ENCODE measurements around the gene PSRC1. TPM values are rescaled to one million over a fixed set of nuclear protein-coding genes. Genes with fewer than 3 reads are reported as not detected.
A peak's percentile ranks its signal among the peaks of the same experiment; 100 is the strongest.

Gene PSRC1
- total RNA-seq, 5 donors from 2014 or later (not counting 1 experiment from before 2014, with no cell fraction given): 0.35 to 1.6 (median 0.72) TPM

DNA sequence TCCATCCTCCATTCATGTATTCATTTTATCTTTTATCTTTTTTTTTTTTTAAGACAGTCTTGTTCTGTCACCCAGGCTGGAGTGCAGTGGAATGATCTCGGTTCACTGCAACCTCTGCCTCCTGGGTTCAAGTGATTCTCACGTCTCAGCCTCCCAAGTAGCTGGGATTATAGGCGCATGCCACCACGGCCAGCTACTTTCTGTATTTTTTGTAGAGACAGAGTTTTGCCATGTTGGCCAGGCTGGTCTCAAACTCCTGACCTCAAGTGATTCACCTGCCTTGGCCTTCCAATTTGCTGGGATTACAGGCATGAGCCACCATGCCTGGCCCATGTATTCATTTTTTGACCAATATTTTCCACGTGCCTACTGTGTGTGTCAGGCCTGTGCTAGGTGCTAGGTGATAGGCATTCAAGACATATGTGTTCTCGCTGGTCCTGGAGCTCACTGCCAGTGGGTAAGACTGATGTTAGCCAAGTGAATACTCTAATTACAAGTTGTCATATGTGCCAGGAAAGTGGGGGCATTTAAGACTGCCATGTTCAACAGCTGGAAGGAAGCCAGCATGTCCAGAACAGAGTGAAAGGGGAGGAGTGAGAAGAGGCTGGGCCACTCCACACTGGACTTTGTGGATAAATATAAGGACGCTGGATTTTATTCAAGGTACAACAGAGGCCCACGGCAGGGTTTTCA lies 38.9 kb downstream of the PSRC1 start:
- Histone ChIP-seq H3K36me3 (ENCODE audit: control insufficient read depth in 2 of 2, extremely low read depth in 1 of 2, insufficient read depth in 1 of 2, low read length in 1 of 2) (peaks cover 0 to 4% of the 10 kb centered on the region in 2 donors), H3K9me3 (no peaks in the 10 kb centered on the region), H3K4me1 (ENCODE audit: control insufficient read depth in 1 of 2, extremely low read depth in 1 of 2, insufficient read depth in 2 of 2, low read length in 2 of 2) (peaks cover 0 to 25% of the 10 kb centered on the region in 2 experiments), H3K27me3 (replicated peaks in 1 of 2; ENCODE audit: control insufficient read depth in 2 of 2, extremely low read depth in 1 of 2, insufficient read depth in 2 of 2, low read length in 1 of 2) (peaks cover 0 to 45% of the 10 kb centered on the region in 2 experiments), H3K4me3 (ENCODE audit: control insufficient read depth in 1 of 2, extremely low read depth in 1 of 2, low read length in 1 of 2) (no peak overlapping the region), H3K27ac (ENCODE audit: low read length) (no peak overlapping the region)
- WGBS (ENCODE audit: insufficient coverage): 95% methylated on average over 5 of the region's 8 CpGs
- Mint-ChIP-seq H3K4me1 (peaks cover 21 to 28% (median 26%) of the 10 kb centered on the region in 3 donors), H3K27ac (no peak overlapping the region), H3K9me3 (no peaks in the 10 kb centered on the region), H3K4me3 (no peak overlapping the region), H3K36me3 (peaks cover 1% of the 10 kb centered on the region), H3K27me3 (peaks cover 6 to 7% of the 10 kb centered on the region in 2 donors)
- ATAC-seq (replicated peaks in 1 of 4): no peak
- DNase-seq: peak in 1 of 35 experiments; percentile 10
- ChIA-PET POLR2A (interaction anchor here in 1 of 2 donors (0.9 kb wide), 1 partner anchor 19 kb away, joined by 7 read pairs; no protein-coding TSS in a partner anchor), CTCF (interaction anchor here in 1 of 2 donors (1.1 kb wide), 1 partner anchor 241 kb away, joined by 3 read pairs; no protein-coding TSS in a partner anchor)

DNA sequence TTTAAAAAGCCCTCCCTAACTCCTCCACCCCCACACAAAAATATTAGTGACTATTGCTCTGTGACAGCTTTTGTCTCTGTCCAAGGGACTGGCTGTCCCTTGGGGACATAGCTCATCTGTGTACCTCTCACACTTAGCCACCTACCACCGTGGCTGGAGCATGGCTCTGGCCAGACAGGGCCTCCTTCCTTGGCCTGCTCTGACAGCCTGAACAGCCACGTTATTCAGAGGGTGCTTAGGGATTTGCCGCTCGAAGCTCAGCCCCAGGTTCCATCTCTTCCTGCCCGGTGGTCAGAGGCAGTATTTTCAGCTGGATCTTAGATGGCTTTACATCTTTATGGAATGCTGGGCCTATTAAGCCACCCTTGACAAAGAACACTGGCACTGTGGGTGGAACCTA lies 39.7 kb downstream of the PSRC1 start:
- DNase-seq: no peak
- Histone ChIP-seq H3K4me3 (ENCODE audit: control insufficient read depth in 1 of 2, extremely low read depth in 1 of 2, low read length in 1 of 2) (no peak overlapping the region), H3K4me1 (ENCODE audit: control insufficient read depth in 1 of 2, extremely low read depth in 1 of 2, insufficient read depth in 2 of 2, low read length in 2 of 2) (peaks cover 0 to 20% of the 10 kb centered on the region in 2 experiments), H3K27me3 (replicated peaks in 1 of 2; ENCODE audit: control insufficient read depth in 2 of 2, extremely low read depth in 1 of 2, insufficient read depth in 2 of 2, low read length in 1 of 2) (peaks cover 0 to 37% of the 10 kb centered on the region in 2 experiments), H3K36me3 (ENCODE audit: control insufficient read depth in 2 of 2, extremely low read depth in 1 of 2, insufficient read depth in 1 of 2, low read length in 1 of 2) (peaks cover 0 to 10% of the 10 kb centered on the region in 2 donors), H3K9me3 (no peaks in the 10 kb centered on the region), H3K27ac (ENCODE audit: low read length) (no peak overlapping the region)
- ChIA-PET POLR2A (interaction anchor here in 1 of 2 donors (0.9 kb wide), 1 partner anchor 19 kb away, joined by 7 read pairs; no protein-coding TSS in a partner anchor), CTCF (no interaction called here)
- no peak for ATAC-seq (replicated peaks in 1 of 4)
- Mint-ChIP-seq H3K36me3 (peaks cover 6% of the 10 kb centered on the region), H3K27me3 (peaks cover 6 to 7% of the 10 kb centered on the region in 2 donors), H3K9me3 (no peaks in the 10 kb centered on the region), H3K27ac (no peak overlapping the region), H3K4me1 (peaks cover 21 to 28% (median 25%) of the 10 kb centered on the region in 3 donors), H3K4me3 (no peak overlapping the region)
- 71% methylated on average over 2 of the region's 5 CpGs for WGBS (ENCODE audit: insufficient coverage)

DNA sequence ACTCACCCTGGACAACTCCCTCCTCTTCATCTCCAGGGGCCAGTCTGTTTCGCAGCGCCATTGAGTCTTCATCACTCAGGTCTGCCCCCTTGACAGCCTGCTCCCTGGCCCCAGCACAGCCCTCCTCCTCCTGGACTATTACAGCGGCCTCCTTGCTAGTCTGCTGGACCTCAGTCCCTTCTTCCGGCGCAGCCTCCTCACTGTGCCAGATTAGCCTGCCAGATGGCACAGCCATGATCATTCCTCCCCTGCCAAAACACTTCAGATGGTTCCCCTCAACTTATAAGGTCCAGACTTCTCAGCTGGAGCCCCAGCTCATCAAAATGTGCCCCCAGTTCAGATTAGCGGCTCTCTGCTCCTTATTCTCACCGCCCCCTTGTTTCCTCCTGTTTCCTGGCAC lies 40.6 kb downstream of the PSRC1 start:
- POLR2A ChIA-PET: no interaction called here
- Histone ChIP-seq H3K36me3 (ENCODE audit: control insufficient read depth in 2 of 2, extremely low read depth in 1 of 2, insufficient read depth in 1 of 2, low read length in 1 of 2) (peaks cover 5 to 18% of the 10 kb centered on the region in 2 donors), H3K27me3 (replicated peaks in 1 of 2; ENCODE audit: control insufficient read depth in 2 of 2, extremely low read depth in 1 of 2, insufficient read depth in 2 of 2, low read length in 1 of 2) (peaks cover 0 to 28% of the 10 kb centered on the region in 2 experiments), H3K9me3 (no peaks in the 10 kb centered on the region), H3K4me3 (ENCODE audit: control insufficient read depth in 1 of 2, extremely low read depth in 1 of 2, low read length in 1 of 2) (no peak overlapping the region), H3K4me1 (ENCODE audit: control insufficient read depth in 1 of 2, extremely low read depth in 1 of 2, insufficient read depth in 2 of 2, low read length in 2 of 2) (peaks cover 0 to 20% of the 10 kb centered on the region in 2 experiments), H3K27ac (ENCODE audit: low read length) (no peak overlapping the region)
- H3K27ac Mint-ChIP-seq: peak overlapping the region in 1 of 2 donors; percentile 16
- peaks cover 21 to 28% (median 25%) of the 10 kb centered on the region in 3 donors for H3K4me1 Mint-ChIP-seq
- ATAC-seq (replicated peaks in 1 of 4) (no peak), DNase-seq (no peak)
- peaks cover 10% of the 10 kb centered on the region for H3K36me3 Mint-ChIP-seq
- H3K9me3 Mint-ChIP-seq: no peaks in the 10 kb centered on the region
- peak overlapping the region in 1 of 3 donors; percentile 3 for H3K4me3 Mint-ChIP-seq
- peaks cover 6 to 7% of the 10 kb centered on the region in 2 donors for H3K27me3 Mint-ChIP-seq
- CTCF ChIA-PET: interaction anchor here in 1 of 2 donors (0.6 kb wide), 1 partner anchor 272 kb away, joined by 7 read pairs; no protein-coding TSS in a partner anchor
- 62% methylated on average over 7 of the region's 7 CpGs for WGBS (ENCODE audit: insufficient coverage)

DNA sequence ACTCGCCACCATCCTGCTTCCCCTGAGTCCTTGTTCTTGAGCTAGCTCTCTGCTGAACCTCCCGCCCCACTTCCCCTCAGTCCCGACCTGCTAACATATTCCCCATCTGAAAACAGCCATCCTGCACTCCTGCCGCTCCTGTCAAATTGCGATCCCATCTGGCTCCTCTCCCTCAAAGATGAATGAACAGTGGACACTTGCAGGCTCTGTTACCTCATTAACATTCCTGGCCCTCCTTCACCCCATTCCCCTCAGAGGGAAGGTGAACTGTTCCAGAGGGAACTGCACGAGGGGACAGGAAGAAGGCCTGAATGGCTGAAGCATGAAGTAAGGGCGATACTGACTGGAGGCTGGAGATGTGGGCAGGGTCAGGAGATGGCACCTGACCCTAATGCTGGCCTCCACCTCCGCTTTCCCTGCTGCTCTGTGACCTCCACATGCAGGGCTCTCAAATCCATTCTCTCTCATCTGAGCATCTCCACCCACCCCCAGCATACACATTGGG lies 41.1 kb downstream of the PSRC1 start:
- Histone ChIP-seq H3K36me3 (ENCODE audit: control insufficient read depth in 2 of 2, extremely low read depth in 1 of 2, insufficient read depth in 1 of 2, low read length in 1 of 2) (peaks cover 8 to 23% of the 10 kb centered on the region in 2 donors), H3K9me3 (no peaks in the 10 kb centered on the region), H3K4me1 (ENCODE audit: control insufficient read depth in 1 of 2, extremely low read depth in 1 of 2, insufficient read depth in 2 of 2, low read length in 2 of 2) (peaks cover 0 to 20% of the 10 kb centered on the region in 2 experiments), H3K27ac (ENCODE audit: low read length) (no peak overlapping the region), H3K27me3 (replicated peaks in 1 of 2; ENCODE audit: control insufficient read depth in 2 of 2, extremely low read depth in 1 of 2, insufficient read depth in 2 of 2, low read length in 1 of 2) (peaks cover 0 to 24% of the 10 kb centered on the region in 2 experiments), H3K4me3 (ENCODE audit: control insufficient read depth in 1 of 2, extremely low read depth in 1 of 2, low read length in 1 of 2) (no peak overlapping the region)
- Mint-ChIP-seq H3K4me1 (peaks cover 21 to 28% (median 25%) of the 10 kb centered on the region in 3 donors), H3K4me3 (peak overlapping the region in 1 of 3 donors; percentile 23), H3K27ac (peak overlapping the region in 1 of 2 donors; percentile 34), H3K9me3 (no peaks in the 10 kb centered on the region), H3K36me3 (peaks cover 15% of the 10 kb centered on the region), H3K27me3 (peaks cover 6 to 7% of the 10 kb centered on the region in 2 donors)
- DNase-seq: no peak
- POLR2A ChIA-PET: interaction anchor here (0.6 kb wide), 2 partner anchors 126 to 444 kb away, joined by 3 read pairs; no protein-coding TSS in a partner anchor
- ATAC-seq (replicated peaks in 1 of 4): no peak
- CTCF ChIA-PET: interaction anchor here in 1 of 2 donors (0.7 to 1.0 kb wide), 2 partner anchors 40 to 159 kb away, joined by 3 to 7 read pairs; no protein-coding TSS in a partner anchor
- WGBS (ENCODE audit: insufficient coverage): 51% methylated on average over 6 of the region's 8 CpGs

DNA sequence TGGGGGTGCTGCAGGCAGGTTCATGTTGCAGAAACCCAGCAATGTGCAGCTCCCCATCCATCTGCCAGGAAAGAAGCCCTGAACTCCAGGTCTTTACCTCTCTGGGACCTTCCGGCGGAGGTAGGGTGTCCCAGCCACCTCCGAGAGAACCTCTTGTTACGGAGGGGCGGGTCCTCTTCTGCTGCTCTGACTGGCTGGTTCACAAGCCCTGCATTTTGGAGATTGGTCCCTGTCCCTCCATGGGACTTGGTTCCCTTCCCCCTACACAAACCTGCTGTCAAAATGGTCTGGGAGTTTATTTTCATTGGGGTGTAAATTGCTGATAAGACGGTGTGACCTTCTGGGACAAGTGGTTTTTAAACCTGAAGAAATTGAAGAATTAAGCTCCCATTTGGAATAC lies 41.6 kb downstream of the PSRC1 start:
- H3K4me3 Mint-ChIP-seq: peak overlapping the region in 1 of 3 donors; percentile 23
- no peaks in the 10 kb centered on the region for H3K9me3 Mint-ChIP-seq
- Histone ChIP-seq H3K27ac (ENCODE audit: low read length) (no peak overlapping the region), H3K27me3 (replicated peaks in 1 of 2; ENCODE audit: control insufficient read depth in 2 of 2, extremely low read depth in 1 of 2, insufficient read depth in 2 of 2, low read length in 1 of 2) (peaks cover 0 to 22% of the 10 kb centered on the region in 2 experiments), H3K4me3 (ENCODE audit: control insufficient read depth in 1 of 2, extremely low read depth in 1 of 2, low read length in 1 of 2) (no peak overlapping the region), H3K36me3 (ENCODE audit: control insufficient read depth in 2 of 2, extremely low read depth in 1 of 2, insufficient read depth in 1 of 2, low read length in 1 of 2) (peaks cover 8 to 28% of the 10 kb centered on the region in 2 donors), H3K9me3 (no peaks in the 10 kb centered on the region), H3K4me1 (ENCODE audit: control insufficient read depth in 1 of 2, extremely low read depth in 1 of 2, insufficient read depth in 2 of 2, low read length in 2 of 2) (peaks cover 0 to 20% of the 10 kb centered on the region in 2 experiments)
- peak overlapping the region; percentile 34 to 46 for H3K27ac Mint-ChIP-seq
- WGBS (ENCODE audit: insufficient coverage): no CpG with 5 or more reads among the region's 6 CpGs
- ATAC-seq (replicated peaks in 1 of 4) (peak in 1 of 4 experiments; percentile 26), DNase-seq (no peak)
- POLR2A ChIA-PET: interaction anchor here in 1 of 2 donors (0.6 kb wide), 1 partner anchor 126 kb away, joined by 3 read pairs; no protein-coding TSS in a partner anchor
- H3K36me3 Mint-ChIP-seq: peaks cover 17% of the 10 kb centered on the region
- H3K27me3 Mint-ChIP-seq: peaks cover 2 to 7% of the 10 kb centered on the region in 2 donors
- peaks cover 21 to 28% (median 25%) of the 10 kb centered on the region in 3 donors for H3K4me1 Mint-ChIP-seq
- CTCF ChIA-PET: interaction anchor here in 1 of 2 donors (0.7 to 1.0 kb wide), 2 partner anchors 39 to 160 kb away, joined by 3 to 7 read pairs; no protein-coding TSS in a partner anchor

Data from T-cell (primary cell).